ENCODE measurements around the gene TNNT3.

- TF ChIP-seq POLR2AphosphoS5 (IDR thresholded peaks at IDR 0.05) (no peak), CTCF (IDR thresholded peaks at IDR 0.05) (no peak), EP300 (IDR thresholded peaks at IDR 0.05) (no peak)
These were observed 41.1 kb upstream of the TNNT3 start for GRCh38 chr11:1878137-1879031.
